Mesendoderm (in vitro differentiated cells): ENCODE data around the gene PLA2G5.
"Not testable (repeated sequence)": the region's sequence is repeated elsewhere in the genome, so short reads cannot be mapped to it uniquely, and the experiment has no call there.

ENCODE experiments used
- DNase-seq: peaks from one replicate; pipeline ENCODE4 v3.0.0; 2013
- H2AK5ac ChIP-seq: 2 replicates; pipeline ENCODE4 v1.6.1; 2013; ENCODE audit warnings: low read length, inconsistent platforms
- H2BK120ac ChIP-seq: 2 replicates; pipeline ENCODE4 v1.6.1; 2013; ENCODE audit warnings: low read depth, mild to moderate bottlenecking, low read length, moderate library complexity, mixed read lengths
- H2BK15ac ChIP-seq: replicated peaks from 2 replicates; pipeline ENCODE4 v1.6.1; 2013; ENCODE audit warnings: low read depth, mild to moderate bottlenecking, moderate library complexity
- H2BK5ac ChIP-seq: 2 replicates; pipeline ENCODE4 v1.6.1; 2013; ENCODE audit warnings: low read length, inconsistent platforms
- H3K18ac ChIP-seq: 2 replicates; pipeline ENCODE4 v1.6.1; 2013; ENCODE audit warnings: mild to moderate bottlenecking, low read length, mixed read lengths
- H3K23ac ChIP-seq: one replicate; pipeline ENCODE4 v1.6.1; 2013; ENCODE audit warnings: low read length
- H3K27ac ChIP-seq: 2 replicates; pipeline ENCODE4 v1.5.1; 2013; ENCODE audit warnings: low read depth, mild to moderate bottlenecking, inconsistent platforms, low read length, moderate library complexity
- H3K27me3 ChIP-seq: 2 replicates; pipeline ENCODE4 v1.6.1; 2013; ENCODE audit warnings: low read length, control low read depth, mild to moderate bottlenecking, inconsistent platforms; ENCODE audit not compliant: insufficient read depth, poor library complexity
- H3K36me3 ChIP-seq: 2 replicates; pipeline ENCODE4 v1.6.1; 2013; ENCODE audit warnings: low read length, inconsistent platforms; ENCODE audit not compliant: control insufficient read depth, insufficient read depth
- H3K4ac ChIP-seq: one replicate; pipeline ENCODE4 v1.6.1; 2013; ENCODE audit warnings: low read depth, mild to moderate bottlenecking, low read length, moderate library complexity
- H3K4me1 ChIP-seq: 2 replicates; pipeline ENCODE4 v1.6.1; 2013; ENCODE audit warnings: low read depth, low read length, inconsistent platforms; ENCODE audit not compliant: control insufficient read depth
- H3K4me2 ChIP-seq: 2 replicates; pipeline ENCODE4 v1.6.1; 2013; ENCODE audit warnings: low read length
- H3K4me3 ChIP-seq: 2 replicates; pipeline ENCODE4 v1.5.1; 2013; ENCODE audit warnings: mild to moderate bottlenecking, low read length
- H3K56ac ChIP-seq: one replicate; pipeline ENCODE4 v1.6.1; 2013; ENCODE audit warnings: low read length
- H3K79me1 ChIP-seq: 2 replicates; pipeline ENCODE4 v1.6.1; 2013; ENCODE audit warnings: low read length, inconsistent platforms
- H3K79me2 ChIP-seq: 2 replicates; pipeline ENCODE4 v1.6.1; 2013; ENCODE audit warnings: mild to moderate bottlenecking, low read length; ENCODE audit not compliant: control insufficient read depth, insufficient read depth
- H3K9ac ChIP-seq: 2 replicates; pipeline ENCODE4 v1.6.1; 2013; ENCODE audit warnings: low read length, inconsistent platforms
- H4K5ac ChIP-seq: one replicate; pipeline ENCODE4 v1.6.1; 2013; ENCODE audit warnings: low read length
- H4K8ac ChIP-seq: one replicate; pipeline ENCODE4 v1.6.1; 2013; ENCODE audit warnings: low read depth, mild to moderate bottlenecking, control low read depth, low read length, moderate library complexity
- WGBS: extraction: QIAGEN DNeasy Blood & Tissue Kit; methylation state at CpG from one replicate; pipeline ENCODE4 v1.1.7; 2013; ENCODE audit warnings: low lambda C conversion rate, missing lambda C conversion rate; ENCODE audit not compliant: insufficient coverage; ENCODE audit errors: extremely low coverage; 5-methylcytosine and 5-hydroxymethylcytosine counted together

PLA2G5 gene

DNA sequence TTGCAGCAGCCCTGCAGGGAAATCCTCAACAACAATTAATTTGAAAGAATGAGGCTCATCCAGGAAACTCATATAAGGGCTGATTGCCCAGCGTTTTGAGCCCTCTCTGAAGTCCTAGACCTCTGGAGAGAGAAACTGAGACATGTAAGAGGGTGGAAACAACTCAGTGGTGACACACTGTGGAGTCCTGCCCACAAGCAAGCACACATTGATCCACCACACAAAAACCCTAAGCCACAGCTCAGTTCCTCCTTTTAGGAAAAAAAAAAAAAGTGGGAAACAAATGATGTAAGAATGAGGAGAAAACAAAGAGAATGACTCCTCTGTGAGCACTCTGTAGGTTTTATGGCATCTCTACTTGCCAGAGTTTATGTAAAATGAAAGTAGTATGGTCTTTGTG is 22.9 kb upstream of the PLA2G5 start:
- H2BK120ac ChIP-seq: no peak overlapping the region
- H3K23ac ChIP-seq: no peak overlapping the region
- no peak overlapping the region for H2BK5ac ChIP-seq
- H3K56ac ChIP-seq: no peak overlapping the region
- no peak overlapping the region for H4K8ac ChIP-seq
- no peak overlapping the region for H3K4ac ChIP-seq
- no peak overlapping the region for H3K4me3 ChIP-seq
- H3K4me2 ChIP-seq: no peak overlapping the region
- no peaks in the 10 kb centered on the region for H3K79me2 ChIP-seq
- no peaks in the 10 kb centered on the region for H3K36me3 ChIP-seq
- no peaks in the 10 kb centered on the region for H3K79me1 ChIP-seq
- no peak overlapping the region for H3K27ac ChIP-seq
- WGBS: no CpG with 5 or more reads among the region's 1 CpG
- H3K4me1 ChIP-seq: no peaks in the 10 kb centered on the region
- no peak overlapping the region for H2AK5ac ChIP-seq
- DNase-seq: no peak
- no peak overlapping the region for H2BK15ac ChIP-seq
- no peak overlapping the region for H3K18ac ChIP-seq
- no peak overlapping the region for H4K5ac ChIP-seq
- H3K9ac ChIP-seq: no peak overlapping the region
- H3K27me3 ChIP-seq: no peaks in the 10 kb centered on the region

DNA sequence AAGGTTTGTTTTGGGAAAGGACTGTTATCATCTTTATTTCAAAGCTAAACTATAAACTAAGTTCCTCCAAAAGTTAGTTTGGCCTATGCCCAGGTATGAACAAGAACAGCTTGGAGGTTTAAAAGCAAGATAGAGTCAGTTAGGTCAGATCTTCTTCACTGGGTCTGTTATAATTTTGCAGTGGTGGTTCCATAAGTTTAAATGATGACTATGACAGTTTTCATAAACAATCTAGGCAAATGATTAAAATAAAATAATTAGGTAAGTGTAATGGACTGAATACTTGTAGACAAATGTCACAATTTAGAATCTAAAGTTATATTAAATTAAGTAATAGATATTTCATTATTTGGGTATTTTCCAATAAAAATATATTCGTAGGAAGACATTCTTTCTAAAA is 21.4 kb upstream of the PLA2G5 start:
- Histone ChIP-seq H2AK5ac (no peak overlapping the region), H3K56ac (no peak overlapping the region), H3K4me1 (no peaks in the 10 kb centered on the region), H2BK120ac (no peak overlapping the region), H3K4ac (no peak overlapping the region), H3K27me3 (no peaks in the 10 kb centered on the region), H3K23ac (no peak overlapping the region), H3K27ac (no peak overlapping the region), H3K4me2 (no peak overlapping the region), H4K5ac (no peak overlapping the region), H3K79me2 (no peaks in the 10 kb centered on the region), H2BK5ac (no peak overlapping the region), H3K9ac (no peak overlapping the region), H2BK15ac (no peak overlapping the region), H3K36me3 (no peaks in the 10 kb centered on the region), H3K18ac (no peak overlapping the region), H3K79me1 (no peaks in the 10 kb centered on the region), H3K4me3 (no peak overlapping the region), H4K8ac (no peak overlapping the region)
- no peak for DNase-seq
- no CpG with 5 or more reads among the region's 1 CpG for whole genome bisulfite sequencing

DNA sequence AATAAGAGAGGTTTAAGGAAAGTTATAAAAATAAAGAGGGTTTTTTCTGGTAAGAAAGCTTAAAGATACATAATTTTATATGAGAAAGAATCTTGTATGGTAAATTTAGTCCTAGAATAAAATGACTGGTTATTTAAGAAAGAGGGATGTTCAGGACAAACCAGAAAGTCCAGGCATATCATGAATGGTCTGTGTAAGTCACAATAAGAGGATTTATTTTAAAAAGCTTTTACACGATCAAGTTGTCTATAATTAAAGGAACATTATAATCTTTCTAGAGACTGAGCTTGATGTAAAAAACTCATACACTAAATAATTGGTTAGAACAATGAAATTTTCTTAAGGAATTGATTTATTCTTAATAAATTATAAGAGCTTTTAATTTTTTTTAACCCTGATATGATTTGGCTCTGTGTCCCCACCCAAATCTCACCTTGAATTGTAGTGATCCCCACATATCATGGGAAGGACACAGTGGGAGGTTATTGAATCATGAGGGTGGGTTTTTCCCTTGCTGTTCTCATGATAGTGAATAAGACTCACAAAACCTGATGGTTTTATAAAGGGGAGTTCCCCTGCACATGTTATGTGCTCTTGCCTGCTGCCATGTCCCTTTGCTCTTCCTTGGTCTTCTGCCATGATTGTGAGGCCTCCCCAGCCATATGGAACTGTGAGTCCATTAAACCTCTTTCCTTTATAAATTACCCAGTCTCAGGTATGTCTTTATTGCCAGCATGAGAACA is 20.8 kb upstream of the PLA2G5 start:
- not testable (repeated sequence) for H3K36me3 ChIP-seq, H3K79me1 ChIP-seq, H3K4me1 ChIP-seq, H3K4me3 ChIP-seq, H4K8ac ChIP-seq, H2BK15ac ChIP-seq, H3K79me2 ChIP-seq, H2BK120ac ChIP-seq, H2BK5ac ChIP-seq, H3K56ac ChIP-seq, H3K23ac ChIP-seq, H3K4ac ChIP-seq, H3K9ac ChIP-seq, H3K18ac ChIP-seq, H3K27ac ChIP-seq, H4K5ac ChIP-seq, H2AK5ac ChIP-seq, H3K4me2 ChIP-seq, H3K27me3 ChIP-seq
- DNase-seq: peak; percentile 45
- WGBS: no CpG with 5 or more reads among the region's 1 CpG

DNA sequence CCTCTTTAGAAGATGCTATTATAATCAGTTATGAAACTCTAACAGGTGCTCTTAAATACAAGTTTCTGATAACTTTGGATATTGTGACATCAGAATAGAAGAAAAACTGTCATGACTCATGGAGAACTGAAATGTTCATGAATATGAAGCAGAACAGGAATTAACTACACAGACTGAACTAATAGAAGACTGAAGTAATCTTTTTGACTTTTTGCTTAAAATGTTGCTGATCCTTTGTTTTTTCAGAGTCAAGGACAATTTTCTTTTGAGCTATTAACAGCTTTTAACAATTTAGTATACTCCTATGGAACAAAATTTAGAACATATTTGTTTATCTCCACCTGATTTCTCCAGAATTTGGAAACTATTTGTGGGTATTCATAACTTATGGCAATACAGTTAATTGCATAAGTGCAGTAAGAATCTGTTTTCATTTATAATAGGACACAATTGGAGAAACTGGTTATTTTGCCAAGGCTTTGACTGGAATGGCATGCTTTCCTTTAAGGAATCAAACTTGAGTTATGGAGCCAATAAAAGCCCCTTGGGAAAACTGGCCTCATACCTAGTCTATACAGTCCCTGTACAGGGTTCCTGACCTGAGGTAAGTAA is 18.7 kb upstream of the PLA2G5 start:
- Histone ChIP-seq H2BK5ac (no peak overlapping the region), H3K27me3 (no peaks in the 10 kb centered on the region), H4K8ac (no peak overlapping the region), H3K36me3 (no peaks in the 10 kb centered on the region), H2AK5ac (no peak overlapping the region), H3K23ac (no peak overlapping the region), H3K79me1 (no peaks in the 10 kb centered on the region), H3K79me2 (no peaks in the 10 kb centered on the region), H3K18ac (no peak overlapping the region), H3K4me3 (no peak overlapping the region), H3K4ac (no peak overlapping the region), H3K4me2 (no peak overlapping the region), H4K5ac (no peak overlapping the region), H3K27ac (no peak overlapping the region), H3K9ac (no peak overlapping the region), H3K4me1 (no peaks in the 10 kb centered on the region), H3K56ac (no peak overlapping the region), H2BK15ac (no peak overlapping the region), H2BK120ac (no peak overlapping the region)
- DNase-seq: peak; percentile 32

DNA sequence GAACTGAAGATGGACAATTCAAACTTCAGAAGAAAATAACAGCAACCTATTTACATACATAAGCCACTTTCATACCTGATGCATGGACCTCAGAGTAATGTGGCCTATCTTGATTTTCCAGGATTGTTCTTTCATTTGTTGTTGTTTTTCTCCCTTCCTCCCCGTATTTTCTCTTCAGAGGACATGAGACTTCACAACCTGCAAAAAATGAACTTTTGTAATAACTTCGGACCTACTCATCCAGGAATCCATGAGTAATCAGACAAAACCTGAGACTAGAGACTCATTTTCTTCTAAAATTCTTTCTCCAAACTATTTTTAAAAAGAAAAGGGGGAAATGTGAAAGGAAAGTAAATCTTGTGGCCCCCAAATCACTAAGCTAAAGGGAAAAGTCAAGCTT is 17.6 kb upstream of the PLA2G5 start:
- Histone ChIP-seq H2BK5ac (no peak overlapping the region), H3K23ac (no peak overlapping the region), H2BK15ac (no peak overlapping the region), H4K5ac (no peak overlapping the region), H3K79me2 (no peaks in the 10 kb centered on the region), H3K36me3 (no peaks in the 10 kb centered on the region), H3K4me3 (no peak overlapping the region), H3K4ac (no peak overlapping the region), H3K27ac (no peak overlapping the region), H3K9ac (no peak overlapping the region), H3K4me2 (no peak overlapping the region), H3K79me1 (no peaks in the 10 kb centered on the region), H3K4me1 (no peaks in the 10 kb centered on the region), H3K27me3 (no peaks in the 10 kb centered on the region), H2BK120ac (no peak overlapping the region), H4K8ac (no peak overlapping the region), H2AK5ac (no peak overlapping the region), H3K56ac (no peak overlapping the region), H3K18ac (no peak overlapping the region)
- DNase-seq: no peak
- WGBS: no CpG with 5 or more reads among the region's 2 CpGs
